ENCODE data around the gene NEFH.

DNA sequence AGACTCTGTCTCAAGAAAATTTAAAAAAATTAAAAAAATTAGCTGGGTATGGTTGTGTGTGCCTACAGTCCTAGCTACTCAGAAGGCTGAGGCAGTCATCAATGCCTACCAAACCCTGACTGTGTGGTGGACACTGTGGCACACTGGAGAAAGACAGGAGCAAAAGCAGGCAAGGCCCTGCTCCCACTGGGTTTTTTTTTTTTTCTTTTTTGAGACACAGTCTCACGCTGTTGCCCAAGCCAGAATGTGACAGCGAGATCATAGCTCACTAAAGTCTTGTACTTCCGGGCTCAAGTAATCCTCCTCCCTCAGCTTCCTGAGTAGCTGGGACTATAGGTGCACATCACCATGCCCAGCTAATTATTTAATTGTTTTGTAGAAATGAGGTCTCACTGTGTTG is 4.6 kb downstream of the NEFH start:
- TF ChIP-seq, protein P1, sequence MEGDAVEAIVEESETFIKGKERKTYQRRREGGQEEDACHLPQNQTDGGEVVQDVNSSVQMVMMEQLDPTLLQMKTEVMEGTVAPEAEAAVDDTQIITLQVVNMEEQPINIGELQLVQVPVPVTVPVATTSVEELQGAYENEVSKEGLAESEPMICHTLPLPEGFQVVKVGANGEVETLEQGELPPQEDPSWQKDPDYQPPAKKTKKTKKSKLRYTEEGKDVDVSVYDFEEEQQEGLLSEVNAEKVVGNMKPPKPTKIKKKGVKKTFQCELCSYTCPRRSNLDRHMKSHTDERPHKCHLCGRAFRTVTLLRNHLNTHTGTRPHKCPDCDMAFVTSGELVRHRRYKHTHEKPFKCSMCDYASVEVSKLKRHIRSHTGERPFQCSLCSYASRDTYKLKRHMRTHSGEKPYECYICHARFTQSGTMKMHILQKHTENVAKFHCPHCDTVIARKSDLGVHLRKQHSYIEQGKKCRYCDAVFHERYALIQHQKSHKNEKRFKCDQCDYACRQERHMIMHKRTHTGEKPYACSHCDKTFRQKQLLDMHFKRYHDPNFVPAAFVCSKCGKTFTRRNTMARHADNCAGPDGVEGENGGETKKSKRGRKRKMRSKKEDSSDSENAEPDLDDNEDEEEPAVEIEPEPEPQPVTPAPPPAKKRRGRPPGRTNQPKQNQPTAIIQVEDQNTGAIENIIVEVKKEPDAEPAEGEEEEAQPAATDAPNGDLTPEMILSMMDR (IDR thresholded peaks at IDR 0.05) = no peak
- no peak for TF ChIP-seq POLR2A (IDR thresholded peaks at IDR 0.05)

All from body of pancreas (tissue), 4 donors.